Suppressor macrophage treated with lipopolysaccharide for 4 hours (primary cell): ENCODE measurements around the gene NDUFV3.
"Not testable (repeated sequence)": the region's sequence is repeated elsewhere in the genome, so short reads cannot be mapped to it uniquely, and the experiment has no call there.

Source experiments
- DNase-seq: peaks from one replicate; pipeline ENCODE4 v3.0.0-alpha.2; 2020

NDUFV3 gene

DNA sequence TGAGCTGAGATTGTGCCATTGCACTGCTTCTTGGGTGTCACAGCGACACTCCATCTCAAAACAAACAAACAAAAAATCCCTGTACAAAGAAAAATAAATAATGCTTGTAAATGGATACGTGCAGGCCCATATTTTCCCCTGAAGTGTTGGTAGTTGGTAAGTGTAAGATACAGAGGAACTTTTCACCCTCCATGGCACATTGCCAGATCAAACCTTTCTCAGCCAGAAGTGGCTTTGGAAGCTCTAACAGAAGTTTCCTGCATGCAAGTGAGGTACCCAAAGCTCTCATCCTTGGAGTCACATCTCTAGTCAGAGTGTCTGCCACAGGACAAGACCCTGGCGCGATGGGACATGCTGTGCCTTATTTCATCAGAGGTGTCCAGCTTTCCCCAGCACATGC lies 7.3 kb downstream of the NDUFV3 start:
- DNase-seq, result no peak

DNA sequence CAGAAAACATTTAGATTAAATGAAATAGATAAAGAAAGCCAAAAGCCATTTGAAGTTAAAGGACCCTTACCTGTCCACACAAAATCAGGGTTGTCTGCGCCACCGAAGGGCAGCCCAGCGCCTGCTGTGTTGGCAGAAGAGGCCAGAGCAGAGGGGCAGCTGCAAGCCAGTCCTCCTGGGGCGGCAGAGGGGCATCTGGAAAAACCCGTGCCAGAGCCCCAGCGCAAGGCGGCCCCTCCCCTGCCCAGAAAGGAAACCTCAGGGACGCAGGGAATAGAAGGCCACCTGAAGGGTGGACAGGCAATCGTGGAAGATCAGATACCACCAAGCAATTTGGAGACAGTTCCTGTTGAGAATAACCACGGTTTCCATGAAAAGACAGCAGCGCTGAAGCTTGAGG lies 10.7 kb downstream of the NDUFV3 start:
- no peak for DNase-seq

DNA sequence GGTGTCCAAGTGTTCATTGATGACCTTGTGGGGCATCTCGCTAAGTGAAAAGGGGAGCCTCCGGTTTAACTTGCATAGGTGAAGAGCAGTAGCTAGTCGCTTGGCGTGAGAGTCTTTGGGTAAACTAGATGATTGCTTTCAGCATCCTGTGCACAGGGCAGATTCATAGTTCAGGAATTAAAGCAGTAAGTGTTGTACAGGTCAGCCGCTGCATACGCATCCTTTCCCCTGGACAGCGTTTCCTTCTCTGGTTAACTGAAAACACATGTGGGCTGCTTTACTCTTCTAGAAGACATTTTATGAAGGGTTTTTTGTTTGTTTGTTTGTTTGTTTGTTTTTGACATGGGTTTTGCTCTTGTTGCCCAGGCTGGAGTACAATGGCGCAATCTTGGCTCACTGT lies 12.1 kb downstream of the NDUFV3 start:
- DNase-seq, result no peak

DNA sequence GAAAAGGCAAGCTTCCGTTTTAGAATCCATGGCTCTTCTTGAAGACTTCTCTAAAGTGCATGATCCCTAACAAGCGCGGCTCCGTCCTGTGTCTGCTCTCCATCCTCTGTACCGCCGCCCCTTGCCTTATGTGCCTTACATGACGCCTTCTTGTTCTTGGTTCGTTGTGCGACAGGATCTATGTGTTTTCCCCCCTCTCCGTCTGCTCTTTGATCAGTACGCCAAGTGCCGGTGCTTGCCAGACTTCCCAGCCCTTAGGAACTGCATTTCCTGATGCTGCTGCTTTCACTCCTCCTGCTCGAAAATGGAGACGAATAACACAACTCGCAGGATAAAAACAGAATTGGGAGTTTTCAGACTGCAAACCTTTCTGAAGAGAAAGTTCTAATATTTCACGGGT lies 13.1 kb downstream of the NDUFV3 start:
- no peak for DNase-seq

DNA sequence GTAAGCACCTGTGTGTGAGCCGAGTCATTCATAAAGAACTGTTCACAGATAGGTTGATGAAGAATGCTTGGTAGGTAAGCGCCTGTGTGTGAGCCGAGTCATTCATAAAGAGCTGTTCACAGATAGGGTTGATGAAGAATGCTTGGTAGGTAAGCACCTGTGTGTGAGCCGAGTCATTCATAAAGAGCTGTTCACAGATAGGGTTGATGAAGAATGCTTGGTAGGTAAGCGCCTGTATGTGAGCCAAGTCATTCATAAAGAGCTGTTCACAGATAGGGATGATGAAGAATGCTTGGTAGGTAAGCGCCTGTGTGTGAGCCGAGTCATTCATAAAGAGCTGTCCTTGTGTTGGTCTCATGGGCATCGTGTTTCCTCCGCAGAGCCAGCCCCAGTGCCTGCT lies 15.4 kb downstream of the NDUFV3 start:
- DNase-seq, result not testable (repeated sequence)

DNA sequence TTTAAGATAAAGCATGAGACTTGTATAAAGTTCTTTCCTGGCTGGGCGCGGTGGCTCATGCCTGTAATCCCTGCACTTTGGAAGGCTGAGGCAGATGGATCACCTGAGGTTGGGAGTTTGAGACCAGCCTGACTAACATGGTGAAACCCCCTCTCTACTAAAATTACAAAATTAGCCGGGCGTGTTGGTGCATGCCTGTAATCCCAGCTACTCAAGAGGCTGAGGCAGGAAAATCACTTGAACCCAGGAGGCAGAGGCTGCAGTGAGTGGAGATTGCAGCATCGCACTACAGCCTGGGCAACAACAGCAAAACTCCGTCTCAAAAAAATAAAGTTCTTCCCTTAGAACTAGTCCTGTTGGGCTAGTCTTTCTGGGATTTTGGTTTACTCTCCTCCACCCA lies 18.8 kb downstream of the NDUFV3 start:
- DNase-seq, result not testable (repeated sequence)

DNA sequence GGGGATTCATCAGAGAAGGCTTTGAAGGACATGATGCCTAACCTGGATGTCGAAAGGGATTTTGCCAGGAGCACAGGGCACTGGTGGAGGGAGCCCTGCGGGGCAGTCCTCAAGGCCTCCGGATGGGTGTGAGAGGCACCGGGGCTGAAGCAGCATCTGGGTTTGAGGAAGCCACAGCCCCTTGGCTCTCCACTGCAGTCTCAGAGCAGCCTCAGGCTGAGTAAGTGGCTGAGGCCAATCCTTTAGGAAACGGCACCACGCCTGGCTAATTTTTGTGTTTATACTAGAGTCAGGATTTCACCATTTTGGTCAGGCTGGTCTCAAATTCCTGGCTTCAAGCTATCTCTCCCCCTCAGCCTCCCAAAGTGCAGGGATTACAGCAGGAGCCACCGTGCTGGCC lies 20.4 kb downstream of the NDUFV3 start:
- no peak for DNase-seq

DNA sequence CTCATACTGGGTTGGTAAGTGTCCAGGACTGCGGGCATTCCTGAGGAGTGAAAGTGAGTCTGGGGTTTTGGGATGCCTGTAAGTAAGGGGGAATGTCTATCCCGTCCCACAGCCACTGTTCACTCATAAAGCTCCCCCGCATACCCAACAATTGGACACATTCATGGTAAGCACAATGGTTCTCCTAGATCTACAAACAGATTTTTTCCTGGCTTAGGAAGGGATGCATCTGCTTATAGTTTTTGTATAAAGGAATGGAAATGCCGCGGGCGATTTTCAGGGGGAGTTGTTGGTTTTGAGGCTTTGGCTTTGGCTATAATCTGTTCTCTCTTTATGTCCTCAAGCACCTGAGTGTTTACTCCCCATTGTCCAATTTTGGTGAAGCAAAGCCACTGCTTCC lies 25.2 kb downstream of the NDUFV3 start:
- no peak for DNase-seq

DNA sequence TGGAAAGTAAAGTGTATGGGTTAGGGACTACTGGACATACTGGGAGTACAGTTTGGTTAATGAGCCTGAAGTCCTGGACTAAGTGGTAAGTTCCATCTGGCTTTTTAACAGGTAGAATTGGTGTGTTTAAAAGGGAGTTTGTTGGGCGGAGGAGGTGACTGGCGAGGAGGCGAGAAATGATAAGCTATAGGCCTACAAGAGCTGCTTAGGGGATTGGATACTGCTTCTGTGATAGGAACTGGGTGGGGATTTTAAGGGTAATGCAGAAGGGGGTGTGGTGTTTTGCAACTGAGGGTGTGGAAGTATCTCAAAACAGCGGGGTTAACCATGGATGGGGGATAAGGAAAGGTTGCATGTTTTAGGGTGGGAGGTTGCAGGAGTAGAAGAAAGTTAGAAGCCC lies 28.8 kb downstream of the NDUFV3 start:
- DNase-seq, result no peak

DNA sequence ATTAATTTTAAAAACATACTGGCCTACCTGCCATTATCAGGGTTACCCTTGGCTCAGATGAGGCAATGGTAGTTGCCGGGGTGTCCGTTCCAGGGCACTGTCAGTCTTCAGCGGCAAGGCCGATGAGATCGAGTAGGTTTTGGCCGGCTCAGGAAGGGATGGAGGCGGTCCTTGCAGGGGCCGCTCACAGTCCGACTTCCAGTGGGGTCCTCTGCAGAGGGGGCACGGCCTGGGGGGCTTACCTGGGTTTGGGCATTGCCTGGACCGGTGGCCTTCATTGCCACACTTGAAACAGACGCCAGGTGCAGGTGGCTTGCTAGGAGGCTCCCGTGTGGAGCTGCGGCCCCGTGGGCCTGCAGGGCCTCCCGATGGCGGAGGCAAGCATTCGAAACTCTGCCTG lies 29.8 kb downstream of the NDUFV3 start:
- DNase-seq, result no peak

DNA sequence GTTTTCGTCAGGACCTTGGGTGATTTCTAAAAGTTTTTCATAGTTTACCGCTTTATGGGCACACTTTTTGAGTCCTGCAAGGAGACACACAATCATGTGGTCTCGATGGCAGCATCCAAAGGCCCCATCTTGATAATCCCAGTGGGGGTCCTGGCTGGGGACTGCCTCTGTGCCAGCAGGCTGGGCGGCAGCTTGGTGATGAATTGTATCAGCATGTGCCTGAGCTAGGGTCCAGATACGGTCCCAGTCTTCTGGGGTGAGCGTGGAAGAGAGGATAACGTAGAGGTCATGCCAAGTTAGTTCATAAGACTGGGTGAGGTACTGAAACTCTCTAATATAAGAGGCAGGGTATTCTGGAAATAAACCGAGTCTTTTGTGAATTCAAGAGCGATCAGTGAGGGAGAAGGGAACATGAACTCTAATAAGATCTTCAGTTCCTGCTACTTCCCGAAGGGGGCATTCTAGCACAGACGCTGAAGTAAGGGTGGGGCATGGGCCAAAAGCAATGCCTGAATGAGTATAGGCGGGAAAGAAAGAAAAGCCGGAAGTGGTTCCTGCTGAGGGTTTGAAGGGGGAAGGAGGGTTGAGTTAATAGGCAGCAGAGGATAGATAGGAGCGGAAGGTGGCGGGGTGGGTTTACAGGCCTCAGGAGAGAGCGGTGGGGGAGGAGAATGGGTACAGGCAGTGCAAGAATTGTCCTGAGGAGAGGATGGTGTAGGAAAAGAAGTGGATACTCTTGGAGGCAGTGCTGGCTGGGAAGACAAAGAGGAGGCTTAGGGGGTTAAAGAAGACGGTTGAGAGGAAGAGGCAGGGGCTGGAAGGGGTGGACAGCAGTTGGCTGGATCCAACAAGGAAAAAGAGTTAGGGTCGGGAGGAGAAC lies 30.7 kb downstream of the NDUFV3 start:
- peak; percentile 90 for DNase-seq

DNA sequence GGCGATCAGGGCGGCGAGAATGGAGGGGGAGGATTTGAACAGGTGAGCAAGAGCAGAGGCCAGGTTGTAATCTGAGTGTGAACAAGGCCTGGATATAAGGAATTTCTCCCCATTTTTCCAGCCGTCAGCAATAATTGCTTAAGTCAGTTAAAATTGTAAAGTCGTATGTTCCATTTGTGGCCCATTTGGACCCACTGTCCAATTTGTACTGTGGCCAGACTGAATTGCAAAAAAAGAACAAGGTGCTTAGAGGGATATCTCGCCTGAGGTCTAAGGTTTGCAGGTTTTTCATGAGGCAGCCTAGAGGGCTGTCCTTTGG lies 31.3 kb downstream of the NDUFV3 start:
- no peak for DNase-seq

DNA sequence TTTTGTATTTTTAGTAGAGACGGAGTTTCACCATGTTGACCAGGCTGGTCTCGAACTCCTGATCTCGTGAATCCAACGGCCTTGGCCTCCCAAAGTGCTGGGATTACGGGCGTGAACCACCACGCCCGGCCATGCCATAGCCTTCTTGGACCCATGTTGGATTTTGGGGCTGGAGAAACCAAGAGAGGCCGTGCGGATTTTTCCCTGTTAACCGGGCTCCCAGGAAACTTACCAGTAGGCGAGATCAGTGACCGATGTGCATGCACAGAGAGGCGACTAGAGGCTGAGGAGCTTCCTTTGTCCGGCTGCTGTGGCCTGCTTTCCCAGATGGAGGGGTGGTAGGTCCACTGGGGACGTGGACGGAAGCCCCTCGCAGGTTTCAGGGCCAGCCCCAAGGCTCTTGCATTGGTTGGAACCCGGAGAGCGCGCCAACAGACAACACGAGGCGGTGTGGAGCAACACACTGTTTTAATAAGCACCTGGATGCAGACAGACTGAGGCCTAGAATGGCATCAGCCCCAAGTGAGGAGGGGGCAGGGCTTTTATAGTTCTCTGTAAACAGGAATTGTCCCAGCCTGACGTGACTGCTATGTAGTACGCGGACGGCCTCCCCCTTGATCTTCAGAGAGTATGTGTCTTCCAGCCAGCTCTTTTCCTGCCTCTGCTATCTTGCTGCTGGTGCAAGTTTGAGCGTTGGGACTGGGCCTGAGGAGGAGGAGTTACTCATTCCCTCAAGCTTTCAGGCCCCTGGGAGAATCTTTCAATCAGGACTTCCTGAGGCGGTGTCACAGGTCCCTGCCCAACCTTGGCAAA lies 32.2 kb downstream of the NDUFV3 start, which contains the start of gene ERVH48-1:
ERVH48-1 (minus strand) TSS at position 517 of the 813 bp plus-strand sequence. CDS start 6,624 bp downstream, outside the sequence.
- DNase-seq, result no peak

DNA sequence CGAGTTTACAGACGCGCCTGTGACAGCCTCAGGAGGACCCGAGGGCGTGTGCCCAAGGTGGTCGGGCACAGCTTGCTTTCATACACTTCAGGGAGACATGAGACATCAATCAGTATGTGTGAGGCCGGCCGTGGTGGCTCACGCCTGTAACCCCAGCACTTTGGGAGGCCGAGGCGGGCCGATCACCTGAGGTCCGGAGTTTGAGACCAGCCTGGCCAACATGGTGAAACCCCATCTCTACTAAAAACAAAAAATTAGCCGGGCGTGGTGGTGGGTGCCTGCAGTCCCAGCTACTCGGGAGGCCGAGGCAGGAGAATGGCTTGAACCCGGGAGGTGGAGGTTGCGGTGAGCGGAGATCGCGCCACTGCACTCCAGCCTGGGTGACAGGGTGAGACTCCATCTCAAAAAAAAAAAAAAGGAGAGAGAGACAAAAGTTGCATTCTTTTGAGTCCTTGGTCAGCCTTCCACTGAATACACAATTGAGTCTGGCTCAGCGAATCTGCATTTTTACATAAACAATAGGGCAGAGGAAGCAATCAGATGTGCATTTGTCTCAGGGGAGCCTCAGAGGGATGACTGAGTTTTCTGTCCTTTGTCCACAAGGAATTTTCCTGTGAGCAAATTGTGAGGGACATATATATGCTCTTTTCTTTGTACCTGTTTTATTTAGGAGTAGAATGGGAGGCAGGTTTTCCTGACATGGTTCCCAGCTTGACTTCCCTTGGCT lies 34.5 kb downstream of the NDUFV3 start:
- DNase-seq, result not testable (repeated sequence)

DNA sequence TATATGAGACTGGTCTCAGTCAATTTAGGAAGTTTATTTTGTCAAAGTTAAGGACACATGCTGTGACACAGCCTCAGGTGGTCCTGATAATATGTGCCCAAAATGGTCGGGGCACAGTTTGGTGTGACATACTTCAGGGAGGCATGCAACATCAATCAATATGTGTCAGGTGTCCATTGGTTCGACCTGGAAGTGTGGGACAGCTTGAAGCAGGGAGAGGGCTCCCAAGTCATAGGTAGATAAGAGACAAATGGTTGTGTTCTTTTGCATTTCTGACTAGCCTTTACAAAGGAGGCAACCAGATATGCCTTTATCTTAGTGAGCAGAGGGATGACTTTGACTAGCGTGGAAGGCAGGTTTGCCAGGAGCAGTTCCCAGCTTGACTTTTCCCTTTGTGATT lies 36.9 kb downstream of the NDUFV3 start:
- DNase-seq, result no peak

DNA sequence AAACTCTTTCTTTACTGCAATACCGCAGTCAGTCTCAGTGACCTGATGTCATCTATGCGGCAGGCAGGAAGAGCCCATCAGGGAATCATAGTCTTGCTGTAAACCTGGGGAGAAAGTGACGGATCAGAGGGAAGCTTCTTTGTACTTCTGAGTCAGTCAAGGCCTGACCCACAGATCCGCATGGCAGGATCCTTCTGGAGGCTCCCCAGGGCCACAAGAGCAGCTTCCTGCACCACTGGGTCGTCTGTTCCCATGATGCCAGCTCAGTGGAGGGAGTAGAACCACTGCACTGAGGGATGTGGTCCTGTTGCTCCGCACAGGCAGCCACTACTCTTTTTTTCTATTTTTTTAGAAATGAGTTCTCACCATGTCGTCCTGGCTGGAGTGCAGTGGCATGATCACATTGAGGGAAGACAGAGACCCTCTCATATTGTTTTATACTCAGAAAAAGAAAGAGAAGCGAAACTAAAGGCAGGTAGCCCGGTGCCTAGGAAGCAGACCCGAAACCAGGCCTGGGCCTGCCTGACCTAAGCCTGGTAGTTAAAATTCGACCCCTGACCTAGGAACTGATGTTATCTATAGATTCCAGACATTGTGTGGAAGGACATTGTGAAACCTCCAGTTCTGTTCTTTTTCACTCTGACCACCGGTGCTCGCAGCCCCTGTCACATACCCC lies 38.6 kb downstream of the NDUFV3 start:
- no peak for DNase-seq

DNA sequence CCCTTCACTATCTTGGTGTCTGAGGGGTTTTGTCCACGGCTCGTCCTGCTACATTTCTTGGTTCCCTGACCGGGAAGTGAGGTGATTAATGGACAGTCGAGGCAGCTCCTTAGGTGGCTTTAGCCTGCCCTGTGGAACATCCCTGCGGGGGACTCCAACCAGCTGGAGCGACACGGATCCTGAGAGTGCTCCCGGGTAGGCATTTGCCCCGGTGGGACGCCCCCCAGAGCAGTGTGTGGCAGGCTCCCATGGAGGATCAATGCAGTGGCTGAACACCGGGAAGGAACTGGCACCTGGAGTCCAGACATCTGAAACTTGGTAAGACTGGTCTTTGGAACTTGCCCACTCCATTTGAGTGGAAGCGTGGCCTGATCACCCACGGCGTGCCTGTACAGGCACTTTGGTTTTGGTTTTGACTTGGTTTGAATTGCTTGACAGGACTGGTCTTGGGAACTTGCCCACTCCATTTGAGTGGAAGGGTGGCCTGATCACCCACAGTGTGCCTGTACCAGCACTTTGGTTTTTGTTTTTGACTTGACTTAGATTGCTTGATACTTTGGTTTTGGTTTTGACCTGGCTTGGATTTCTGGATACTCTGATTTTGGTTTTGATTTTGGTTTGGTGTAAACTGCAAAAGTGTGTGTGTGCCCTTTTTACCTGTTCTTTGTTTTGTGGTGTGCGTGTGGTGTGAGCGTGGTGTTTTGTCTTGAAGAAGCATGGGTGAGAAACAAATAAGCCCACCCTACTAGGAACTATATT lies 39.4 kb downstream of the NDUFV3 start:
- not testable (repeated sequence) for DNase-seq

DNA sequence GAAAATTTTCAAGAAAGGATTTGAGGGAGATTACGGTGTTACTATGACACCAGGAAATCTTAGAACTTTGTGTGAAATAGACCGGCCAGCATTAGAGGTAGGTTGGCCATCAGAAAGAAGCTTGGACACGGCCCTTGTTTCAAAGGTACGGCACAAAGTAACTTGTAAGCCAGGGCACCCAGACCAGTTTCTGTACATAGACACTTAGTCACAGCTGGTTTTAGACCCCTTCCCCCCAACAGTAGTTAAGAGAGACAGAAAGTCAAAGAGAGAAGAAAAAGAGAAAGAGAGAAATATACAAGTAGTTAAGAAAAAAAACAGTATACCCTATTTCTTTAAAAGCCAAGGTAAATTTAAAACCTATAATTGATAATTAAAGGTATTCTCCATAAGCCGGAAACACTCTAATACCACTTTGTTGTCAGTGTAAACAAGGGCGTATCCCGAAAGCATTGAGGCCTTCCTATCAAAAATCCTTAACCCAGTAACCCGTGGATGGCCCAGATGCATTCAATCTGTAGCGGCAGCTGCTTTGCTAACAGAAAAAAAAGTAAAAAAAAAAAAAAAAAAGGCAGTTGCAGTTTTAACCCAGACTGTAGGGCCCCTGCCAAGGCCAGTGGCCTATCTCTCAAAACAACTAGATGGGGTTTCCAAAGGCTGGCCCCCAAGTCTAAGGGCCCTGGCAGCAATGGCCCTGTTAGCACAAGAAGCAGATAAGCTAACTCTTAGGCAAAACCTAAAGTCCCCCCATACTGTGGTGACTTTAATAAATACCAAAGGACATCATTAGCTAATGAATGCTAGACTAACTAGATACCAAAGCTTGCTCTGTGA lies 40.2 kb downstream of the NDUFV3 start:
- not testable (repeated sequence) for DNase-seq

DNA sequence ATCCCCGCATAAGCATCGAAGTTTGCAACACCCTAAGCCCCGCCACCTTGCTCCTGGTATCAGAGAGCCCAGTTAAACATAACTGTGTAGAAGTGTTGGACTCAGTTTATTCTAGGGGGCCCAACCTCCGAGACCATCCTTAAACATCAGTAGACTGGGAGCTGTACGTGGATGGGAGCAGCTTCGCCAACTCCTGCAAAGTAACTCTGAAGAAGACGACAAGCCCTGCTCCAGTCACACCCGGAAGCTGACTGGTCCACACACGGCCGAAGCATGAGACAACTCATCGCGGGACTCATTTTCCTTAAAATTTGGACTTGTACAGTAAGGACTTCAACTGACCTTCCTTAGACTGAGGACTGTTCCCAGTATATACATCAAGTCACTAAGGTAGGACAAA lies 40.9 kb downstream of the NDUFV3 start:
- DNase-seq, result not testable (repeated sequence)

DNA sequence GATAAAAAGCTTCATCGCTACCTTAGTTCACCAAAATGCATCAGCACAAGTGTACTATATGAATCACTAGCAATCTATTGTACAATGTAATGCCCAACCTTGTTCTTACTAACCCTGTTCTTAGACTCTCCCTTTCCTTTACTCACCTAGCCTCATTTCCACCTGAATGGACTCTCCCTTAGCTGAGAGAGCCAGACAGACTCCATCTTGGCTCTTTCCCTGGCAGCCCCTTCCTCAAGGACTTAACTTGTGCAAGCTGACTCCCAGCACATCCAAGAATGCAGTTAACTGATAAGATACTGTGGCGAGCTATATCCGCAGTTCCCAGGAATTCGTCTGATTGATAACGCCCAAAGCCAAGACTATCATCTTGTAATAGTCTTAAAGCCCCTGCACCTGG lies 43.3 kb downstream of the NDUFV3 start:
- not testable (repeated sequence) for DNase-seq
